Stimulated activated CD4-positive, alpha-beta T cell treated with anti-CD3 and anti-CD28 coated beads, Interleukin-15, amount 100 ng/mL, for 24 hours (primary cell): ENCODE measurements around the gene RNF138.
A peak's percentile ranks its signal among the peaks of the same experiment; 100 is the strongest.
"Not testable (repeated sequence)": the region's sequence is repeated elsewhere in the genome, so short reads cannot be mapped to it uniquely, and the experiment has no call there.

ENCODE experiments used
- DNase-seq: peaks from one replicate; pipeline ENCODE4 v3.0.0-alpha.2; 2020

Gene RNF138

DNA sequence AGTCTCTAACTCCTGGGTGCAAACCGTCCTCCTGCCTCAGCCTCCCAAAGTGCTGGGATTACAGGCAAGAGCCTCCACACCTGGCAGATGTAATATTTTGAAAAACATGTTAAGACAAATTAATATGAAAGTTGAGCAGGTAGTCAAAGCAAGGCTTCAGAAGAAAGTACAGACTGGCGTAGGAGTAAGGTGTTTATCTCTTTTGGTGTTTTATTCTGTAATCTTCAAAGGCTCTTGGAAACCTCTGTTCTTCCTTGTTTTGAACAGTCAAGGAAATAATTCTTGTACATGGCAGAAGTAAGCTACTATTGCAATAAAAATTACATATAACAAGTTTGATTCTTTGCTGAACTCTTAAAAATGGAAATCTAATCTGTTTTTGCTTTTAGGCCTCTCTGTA lies 5.3 kb downstream of the RNF138 start:
- no peak for DNase-seq

- DNase-seq: no peak
These were observed 12.8 kb downstream of the RNF138 start for GRCh38 chr18:32104516-32104915.

- no peak for DNase-seq
These were observed 18.3 kb downstream of the RNF138 start for GRCh38 chr18:32110005-32110404.

DNA sequence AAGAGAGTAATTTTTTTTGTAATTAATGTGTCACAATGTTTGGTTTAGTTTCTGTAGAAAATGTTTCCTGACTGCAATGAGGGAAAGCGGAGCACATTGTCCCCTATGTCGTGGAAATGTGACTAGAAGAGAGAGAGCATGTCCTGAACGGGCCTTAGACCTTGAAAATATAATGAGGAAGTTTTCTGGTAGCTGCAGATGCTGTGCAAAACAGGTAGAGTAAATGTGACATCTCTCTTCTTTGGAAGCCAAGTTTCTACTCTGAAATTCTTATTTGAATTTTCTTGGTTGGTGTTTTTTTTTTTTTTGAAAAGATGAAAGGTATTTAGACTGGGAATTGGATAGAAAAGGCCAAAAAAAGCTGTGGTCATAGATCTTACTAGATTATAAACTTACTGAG lies 20.0 kb downstream of the RNF138 start:
- DNase-seq: no peak

DNA sequence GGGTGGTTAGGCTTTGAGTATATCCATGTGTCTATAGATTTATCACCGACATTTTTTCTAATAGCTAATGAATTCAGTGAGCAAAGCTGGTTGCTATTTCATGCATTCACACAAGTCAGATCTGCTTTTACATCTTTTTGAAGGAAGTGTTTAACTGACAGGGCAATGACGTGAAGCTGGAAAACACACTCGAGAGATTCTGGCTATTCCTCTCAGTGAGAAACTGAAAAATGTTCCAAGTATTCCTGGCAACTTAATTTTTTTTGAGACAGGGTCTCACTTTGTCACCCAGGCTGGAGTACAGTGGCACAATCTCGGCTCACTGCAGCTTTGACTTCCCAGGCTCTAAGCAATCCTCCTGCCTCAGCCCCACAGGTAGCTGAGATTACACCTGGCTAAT lies 21.2 kb downstream of the RNF138 start:
- DNase-seq: no peak

GRCh38 chr18:32114293-32114942 lies 22.7 kb downstream of the RNF138 start:
- no peak for DNase-seq

DNA sequence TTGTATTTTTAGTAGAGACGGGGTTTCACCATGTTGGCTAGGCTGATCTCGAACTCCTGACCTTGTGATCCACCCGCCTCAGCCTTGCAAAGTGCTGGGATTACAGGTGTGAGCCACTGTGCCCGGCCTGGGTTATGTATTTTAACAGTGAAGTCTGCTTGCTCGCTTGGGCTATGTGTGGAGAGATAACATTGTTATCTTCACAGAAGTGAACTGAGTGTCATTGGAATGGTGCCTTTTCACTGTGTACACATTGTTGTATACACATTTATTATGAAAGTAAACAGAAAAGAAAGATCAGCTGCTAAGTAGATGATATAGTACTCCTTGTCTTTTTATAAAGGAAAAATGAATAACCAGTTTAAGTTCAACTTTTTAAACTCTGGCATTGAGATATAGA lies 30.4 kb downstream of the RNF138 start:
- DNase-seq: no peak

- DNase-seq: no peak
These were observed 34.9 kb downstream of the RNF138 start for GRCh38 chr18:32126538-32126937.

GRCh38 chr18:32135625-32136024 lies 44.0 kb downstream of the RNF138 start:
- DNase-seq: no peak

GRCh38 chr18:32138332-32138982 lies 46.8 kb downstream of the RNF138 start:
- no peak for DNase-seq

DNA sequence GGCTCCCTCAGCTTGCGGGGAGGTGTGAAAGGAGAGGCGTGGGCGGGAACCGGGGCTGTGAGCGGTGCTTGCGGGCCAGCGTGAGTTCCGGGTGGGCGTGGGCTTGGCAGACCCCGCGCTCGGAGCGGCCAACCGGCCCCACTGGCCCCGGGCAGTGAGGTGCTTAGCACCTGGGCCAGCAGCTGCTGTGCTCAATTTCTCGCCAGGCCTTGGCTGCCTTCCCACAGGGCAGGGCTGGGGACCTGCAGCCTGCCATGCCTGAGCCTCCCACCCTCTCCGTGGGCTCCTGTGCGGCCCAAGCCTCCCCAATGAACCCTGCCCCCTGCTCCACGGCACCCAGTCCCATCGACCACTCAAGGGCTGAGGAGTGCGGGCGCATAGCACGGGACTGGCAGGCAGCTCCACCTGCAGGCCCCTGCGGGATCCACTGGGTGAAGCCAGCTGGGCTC lies 48.2 kb downstream of the RNF138 start:
- DNase-seq: no peak

GRCh38 chr18:32148185-32148870 lies 56.7 kb downstream of the RNF138 start:
- DNase-seq: no peak

DNA sequence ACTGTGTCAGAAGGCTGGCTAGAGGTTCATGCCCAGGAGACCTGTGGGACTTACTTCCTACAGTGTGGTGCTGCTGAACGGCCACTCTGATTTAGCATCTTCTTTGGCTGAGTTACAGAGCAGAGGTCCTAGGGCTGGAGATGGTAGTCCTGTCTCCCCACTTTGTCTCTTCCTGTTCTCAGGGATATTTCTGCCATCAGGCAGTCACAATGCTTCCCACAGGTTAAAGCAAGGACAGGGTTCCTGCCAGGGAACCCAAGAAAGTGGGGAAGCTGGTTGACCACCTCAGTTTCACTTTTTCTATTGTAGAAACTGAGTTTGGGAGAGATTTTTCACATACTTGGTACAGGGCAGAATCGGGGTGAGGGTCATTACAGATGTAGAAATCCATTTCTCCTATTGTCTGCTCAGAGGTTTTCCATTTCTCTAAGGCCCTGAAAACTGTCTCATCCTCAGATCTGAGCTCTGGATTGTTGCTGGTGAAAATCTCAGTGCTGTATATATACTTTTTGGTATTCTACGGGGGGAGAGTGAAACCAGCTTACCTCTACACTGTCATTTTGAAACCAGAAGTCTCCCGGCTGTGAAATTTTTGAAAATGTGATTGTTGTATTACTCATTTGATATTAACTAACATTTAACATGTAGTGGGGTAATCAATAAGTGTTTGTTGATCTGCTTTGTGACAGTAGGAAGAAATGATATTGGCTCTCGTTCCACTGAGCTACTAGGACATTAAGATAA lies 61.2 kb downstream of the RNF138 start:
- no peak for DNase-seq

DNA sequence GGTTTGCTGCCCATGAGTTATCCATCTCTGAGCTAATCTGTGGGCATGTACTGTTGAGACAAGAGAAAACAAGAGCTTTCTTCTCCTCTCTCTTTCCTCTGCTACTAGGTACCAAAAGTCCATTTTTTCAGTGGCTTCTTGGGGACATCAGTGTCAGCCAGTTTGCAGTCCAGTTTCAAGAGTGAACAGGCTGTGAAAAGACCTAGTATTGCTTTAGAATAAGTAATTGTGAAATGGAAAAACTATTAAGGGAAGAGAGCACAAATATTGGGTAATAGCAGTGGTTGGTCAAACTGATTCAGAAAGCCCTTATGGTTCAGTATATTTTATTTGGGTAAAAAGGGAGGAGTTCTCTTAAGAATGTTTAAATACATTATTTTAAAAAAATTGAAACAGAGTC lies 65.2 kb downstream of the RNF138 start:
- DNase-seq: no peak

GRCh38 chr18:32157580-32157979 lies 65.9 kb downstream of the RNF138 start:
- no peak for DNase-seq

- peak; percentile 79 for DNase-seq
These were observed 66.5 kb downstream of the RNF138 start for GRCh38 chr18:32158108-32158624.

GRCh38 chr18:32158631-32159030 lies 67.0 kb downstream of the RNF138 start:
- not testable (repeated sequence) for DNase-seq

DNA sequence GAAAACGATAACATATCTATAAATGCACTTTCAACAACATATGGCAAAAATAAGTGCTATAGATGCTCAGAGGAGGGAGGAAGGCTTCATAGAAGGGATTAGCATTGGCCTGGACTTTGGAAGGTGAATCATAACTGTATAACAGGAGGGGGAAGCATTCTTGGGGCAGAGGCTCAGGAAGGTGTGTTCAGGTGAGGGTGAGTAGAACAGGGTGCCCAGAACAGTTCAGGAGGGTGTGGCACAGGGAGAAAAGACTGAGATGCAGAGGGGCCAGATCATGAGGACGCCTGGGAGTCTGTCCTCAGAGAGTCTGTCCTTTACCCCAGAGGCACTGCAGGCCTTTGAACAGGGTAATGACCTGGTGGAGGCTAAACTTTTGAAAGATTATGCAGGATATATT lies 68.9 kb downstream of the RNF138 start:
- no peak for DNase-seq

DNA sequence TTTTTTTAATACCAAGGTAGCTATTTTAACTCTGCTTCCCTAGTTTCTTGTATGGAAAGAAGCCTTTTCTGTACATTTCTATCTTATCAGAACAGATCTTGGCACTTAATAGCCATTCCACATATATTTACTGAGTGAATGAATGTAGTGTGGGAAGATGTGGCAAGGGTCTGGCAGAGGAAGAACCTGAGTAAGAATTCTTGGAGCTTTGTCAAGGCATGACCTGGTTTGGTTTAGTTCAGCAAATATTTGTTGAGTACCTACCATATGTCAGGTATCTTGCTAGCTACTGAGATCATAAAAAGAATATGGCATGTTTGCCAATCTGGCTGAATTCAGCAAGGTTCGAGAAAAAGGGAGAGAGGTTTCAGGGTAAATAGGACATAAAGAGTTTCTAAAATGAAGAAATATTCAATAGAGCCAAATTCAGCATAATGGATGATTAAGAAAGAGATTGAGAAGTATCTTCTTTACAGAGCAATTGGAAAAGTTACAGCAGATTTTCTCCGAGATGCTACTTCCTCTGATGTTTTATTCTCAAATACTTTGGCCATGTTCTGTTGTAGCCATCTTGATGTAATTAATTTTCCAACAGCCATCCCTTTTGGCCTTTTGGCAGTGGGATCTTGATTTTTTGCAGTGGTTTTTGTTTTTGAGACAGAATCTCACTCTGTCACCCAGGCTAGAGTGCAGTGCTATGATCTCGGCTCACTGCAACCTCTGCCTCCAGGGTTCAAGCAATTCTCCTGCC lies 76.5 kb downstream of the RNF138 start:
- no peak for DNase-seq

- no peak for DNase-seq
These were observed 82.0 kb downstream of the RNF138 start for GRCh38 chr18:32173654-32174053.

DNA sequence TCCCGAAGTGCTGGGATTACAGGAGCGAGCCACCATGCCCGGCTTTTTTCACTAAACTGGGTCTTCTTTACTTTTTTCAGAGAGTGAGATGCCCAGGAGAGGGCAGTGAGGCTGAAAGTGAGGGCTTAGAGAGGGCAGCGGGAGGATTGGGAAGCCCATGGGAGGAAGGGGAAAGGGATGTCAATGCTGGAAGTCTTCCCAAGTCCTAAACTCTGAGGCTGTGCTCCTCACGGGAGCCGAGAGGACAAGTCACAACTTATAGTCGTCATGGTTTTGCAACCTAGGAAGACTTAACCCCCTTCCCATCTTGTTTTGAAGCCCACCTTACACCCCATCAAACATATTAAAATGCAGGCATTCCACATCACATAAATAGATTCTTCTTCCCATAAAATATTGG lies 83.0 kb downstream of the RNF138 start:
- no peak for DNase-seq

DNA sequence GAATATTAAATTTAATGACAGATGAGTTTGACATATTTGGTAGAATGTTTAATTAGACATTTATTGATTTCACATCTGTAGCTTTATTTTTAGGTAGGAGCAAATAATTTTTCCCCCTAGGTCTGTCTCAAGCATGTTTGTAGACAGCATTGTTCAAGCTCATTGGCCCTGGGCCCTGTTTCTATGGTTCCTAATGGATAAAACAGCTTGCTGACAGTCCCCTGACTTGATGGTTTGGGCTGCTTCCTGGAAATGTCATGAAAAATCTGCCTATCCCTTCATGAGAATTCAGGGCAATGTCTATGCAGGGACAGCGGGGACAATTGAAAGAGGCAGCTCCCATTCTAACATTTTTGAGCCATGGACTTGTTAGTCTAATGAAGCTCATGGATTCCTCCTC lies 83.6 kb downstream of the RNF138 start:
- no peak for DNase-seq

GRCh38 chr18:32176745-32177144 lies 85.1 kb downstream of the RNF138 start:
- DNase-seq: not testable (repeated sequence)
